Stimulated activated effector memory CD8-positive, alpha-beta T cell treated with anti-CD3 and anti-CD28 coated beads, Interleukin-12 subunit alpha, Interleukin-12 subunit beta, amount 100 ng/mL, for 72 hours (primary cell): ENCODE results near the gene EZH1.
"Not testable (repeated sequence)": the region's sequence is repeated elsewhere in the genome, so short reads cannot be mapped to it uniquely, and the experiment has no call there.

Experiments used
- ATAC-seq: fragments of 150-1000 bp; cut with Tn5 transposase; 2 replicates; pipeline ENCODE4 v1.10.0; 2021
- DNase-seq, 2 donors: peaks; one replicate each; pipeline ENCODE4 v3.0.0; 2021 to 2022; ENCODE audit warnings: low spot score in 2 of 2
- H3K27ac Mint-ChIP-seq: one replicate; pipeline ENCODE4 v1.8.0; 2022; ENCODE audit warnings: mild to moderate bottlenecking, mixed read lengths
- H3K36me3 Mint-ChIP-seq: one replicate; pipeline ENCODE4 v1.8.0; 2022; ENCODE audit warnings: mild to moderate bottlenecking, mixed read lengths
- H3K4me1 Mint-ChIP-seq: one replicate; pipeline ENCODE4 v1.8.0; 2022; ENCODE audit warnings: mixed read lengths
- H3K4me3 Mint-ChIP-seq: one replicate; pipeline ENCODE4 v1.8.0; 2022; ENCODE audit warnings: mild to moderate bottlenecking, mixed read lengths
- H3K9me3 Mint-ChIP-seq: one replicate; pipeline ENCODE4 v1.8.0; 2022; ENCODE audit warnings: mixed read lengths

EZH1 gene

GRCh38 chr17:42779304-42779935, 34.6 kb upstream of the EZH1 start:
- Mint-ChIP-seq H3K36me3 (peaks cover 51% of the 10 kb centered on the region), H3K27ac (no peak overlapping the region), H3K4me1 (peaks cover 29% of the 10 kb centered on the region), H3K9me3 (no peaks in the 10 kb centered on the region), H3K4me3 (no peak overlapping the region)
- DNase-seq, result no peak
- no peak for ATAC-seq

- H3K36me3 Mint-ChIP-seq, result peaks cover 58% of the 10 kb centered on the region
- no peak for ATAC-seq
- peaks cover 29% of the 10 kb centered on the region for H3K4me1 Mint-ChIP-seq
- H3K27ac Mint-ChIP-seq, result no peak overlapping the region
- DNase-seq, result no peak
- no peaks in the 10 kb centered on the region for H3K9me3 Mint-ChIP-seq
- H3K4me3 Mint-ChIP-seq, result no peak overlapping the region
Observed at GRCh38 chr17:42778570-42778969, 33.7 kb upstream of the EZH1 start.

- H3K4me3 Mint-ChIP-seq, result no peak overlapping the region
- peaks cover 37% of the 10 kb centered on the region for H3K4me1 Mint-ChIP-seq
- H3K36me3 Mint-ChIP-seq, result peaks cover 58% of the 10 kb centered on the region
- no peak for DNase-seq
- no peak for ATAC-seq
- no peaks in the 10 kb centered on the region for H3K9me3 Mint-ChIP-seq
- no peak overlapping the region for H3K27ac Mint-ChIP-seq
Observed at GRCh38 chr17:42775534-42776098, 30.8 kb upstream of the EZH1 start.

- Mint-ChIP-seq H3K36me3 (peaks cover 53% of the 10 kb centered on the region), H3K4me3 (peak overlapping the region; percentile 100), H3K27ac (peak overlapping the region; percentile 99), H3K9me3 (no peaks in the 10 kb centered on the region), H3K4me1 (peaks cover 30% of the 10 kb centered on the region)
- DNase-seq, result no peak
- no peak for ATAC-seq
Observed at GRCh38 chr17:42774066-42774745, 29.4 kb upstream of the EZH1 start.

GRCh38 chr17:42773290-42774035, 28.6 kb upstream of the EZH1 start, which contains the start of gene VPS25:
VPS25 (plus strand) TSS chr17:42773449; CDS start chr17:42773476, 27 bp downstream.
- Mint-ChIP-seq H3K36me3 (peaks cover 47% of the 10 kb centered on the region), H3K4me3 (peak within 1 kb of the TSS; percentile 100), H3K4me1 (peaks cover 27% of the 10 kb centered on the region), H3K27ac (peak within 1 kb of the TSS; percentile 99), H3K9me3 (no peaks in the 10 kb centered on the region)
- ATAC-seq, result peak; percentile 95
- peak; percentile 62 to 86 for DNase-seq

- Mint-ChIP-seq H3K27ac (peak overlapping the region; percentile 99), H3K4me3 (peak overlapping the region; percentile 100), H3K36me3 (peaks cover 42% of the 10 kb centered on the region), H3K9me3 (no peaks in the 10 kb centered on the region), H3K4me1 (peaks cover 27% of the 10 kb centered on the region)
- DNase-seq (no peak), ATAC-seq (no peak)
Observed at GRCh38 chr17:42772945-42773289, 28.1 kb upstream of the EZH1 start.

GRCh38 chr17:42769964-42770363, 25.1 kb upstream of the EZH1 start:
- H3K4me3 Mint-ChIP-seq, H3K27ac Mint-ChIP-seq, ATAC-seq, H3K9me3 Mint-ChIP-seq, DNase-seq: not testable (repeated sequence)
- Mint-ChIP-seq H3K36me3 (peaks cover 12% of the 10 kb centered on the region), H3K4me1 (peaks cover 27% of the 10 kb centered on the region)

GRCh38 chr17:42768006-42768405, 23.2 kb upstream of the EZH1 start:
- not testable (repeated sequence) for ATAC-seq, H3K9me3 Mint-ChIP-seq, H3K27ac Mint-ChIP-seq, H3K4me3 Mint-ChIP-seq, H3K36me3 Mint-ChIP-seq, DNase-seq
- H3K4me1 Mint-ChIP-seq, result peaks cover 17% of the 10 kb centered on the region

- H3K36me3 Mint-ChIP-seq, result no peaks in the 10 kb centered on the region
- ATAC-seq (no peak), DNase-seq (no peak)
- peaks cover 15% of the 10 kb centered on the region for H3K4me1 Mint-ChIP-seq
- H3K27ac Mint-ChIP-seq, result no peak overlapping the region
- H3K9me3 Mint-ChIP-seq, result no peaks in the 10 kb centered on the region
- no peak overlapping the region for H3K4me3 Mint-ChIP-seq
Observed at GRCh38 chr17:42767512-42767911, 22.7 kb upstream of the EZH1 start.

GRCh38 chr17:42766124-42766523, 21.3 kb upstream of the EZH1 start:
- no peaks in the 10 kb centered on the region for H3K36me3 Mint-ChIP-seq
- no peaks in the 10 kb centered on the region for H3K9me3 Mint-ChIP-seq
- no peak for ATAC-seq
- peaks cover 8% of the 10 kb centered on the region for H3K4me1 Mint-ChIP-seq
- H3K27ac Mint-ChIP-seq, result no peak overlapping the region
- no peak for DNase-seq
- H3K4me3 Mint-ChIP-seq, result no peak overlapping the region

- peak overlapping the region; percentile 42 for H3K4me3 Mint-ChIP-seq
- ATAC-seq (no peak), DNase-seq (no peak)
- no peaks in the 10 kb centered on the region for H3K36me3 Mint-ChIP-seq
- no peaks in the 10 kb centered on the region for H3K9me3 Mint-ChIP-seq
- H3K27ac Mint-ChIP-seq, result no peak overlapping the region
- H3K4me1 Mint-ChIP-seq, result peaks cover 21% of the 10 kb centered on the region
Observed at GRCh38 chr17:42761638-42762037, 16.8 kb upstream of the EZH1 start.

- peak; percentile 52 for ATAC-seq
- Mint-ChIP-seq H3K4me3 (peak within 1 kb of the TSS; percentile 42), H3K4me1 (peaks cover 21% of the 10 kb centered on the region), H3K27ac (no peak within 1 kb of the TSS), H3K36me3 (no peaks in the 10 kb centered on the region), H3K9me3 (no peaks in the 10 kb centered on the region)
- no peak for DNase-seq
Observed at GRCh38 chr17:42760652-42761581, 16.1 kb upstream of the EZH1 start, which contains the start of gene RAMP2. RAMP2 (plus strand) TSS chr17:42761227; CDS start chr17:42761262, 35 bp downstream.

- Mint-ChIP-seq H3K9me3 (no peaks in the 10 kb centered on the region), H3K27ac (no peak overlapping the region), H3K36me3 (no peaks in the 10 kb centered on the region), H3K4me1 (peaks cover 21% of the 10 kb centered on the region), H3K4me3 (peak overlapping the region; percentile 42)
- no peak for ATAC-seq
- no peak for DNase-seq
Observed at GRCh38 chr17:42759982-42760651, 15.3 kb upstream of the EZH1 start.

GRCh38 chr17:42754782-42755181, 9.9 kb upstream of the EZH1 start:
- Mint-ChIP-seq H3K4me1 (peaks cover 5% of the 10 kb centered on the region), H3K36me3 (no peaks in the 10 kb centered on the region), H3K27ac (no peak overlapping the region), H3K4me3 (no peak overlapping the region), H3K9me3 (no peaks in the 10 kb centered on the region)
- DNase-seq (no peak), ATAC-seq (no peak)
